Left ventricle myocardium superior (tissue), 1 donor: ENCODE data around the gene RNF126. TPM values are rescaled to one million over a fixed set of nuclear protein-coding genes. Genes with fewer than 3 reads are reported as not detected.

Source experiments
- ATAC-seq: fragments of 200-7000 bp; cut with Tn5 transposase; one replicate; pipeline ENCODE4 v1.9.1; 2020; ENCODE audit warnings: mild to moderate bottlenecking, moderate library complexity
- DNase-seq: peaks from one replicate; pipeline ENCODE4 v3.0.0-alpha.2; 2020
- intact Hi-C: fragments of 100-400 bp; cut with micrococcal nuclease; formaldehyde crosslinking; loops from one replicate; pipeline ENCODE4 v1.11.0; 2022
- total RNA-seq: library from RNA; stranded (reverse); fragmentation: NEBNext Ultra II Directional; extraction: Animal tissue kit (Norgen Biotek cat#: 25700); gene quantifications from one replicate; pipeline ENCODE4 v1.2.1, GENCODE V29; 2021
- donor health status: DM: no; HTN: yes; CAD: no; lungs with severe emphysema.

Gene RNF126
- total RNA-seq, 1 donor from 2014 or later, result 24.4 TPM

- ATAC-seq, result no peak
- DNase-seq, result no peak
- intact Hi-C loops, result no loop called here
Measured at GRCh38 chr19:687569-688166, 24.7 kb upstream of the RNF126 start.

GRCh38 chr19:686589-687297, 23.7 kb upstream of the RNF126 start:
- intact Hi-C loops, result no loop called here
- DNase-seq (no peak), ATAC-seq (no peak)

DNA sequence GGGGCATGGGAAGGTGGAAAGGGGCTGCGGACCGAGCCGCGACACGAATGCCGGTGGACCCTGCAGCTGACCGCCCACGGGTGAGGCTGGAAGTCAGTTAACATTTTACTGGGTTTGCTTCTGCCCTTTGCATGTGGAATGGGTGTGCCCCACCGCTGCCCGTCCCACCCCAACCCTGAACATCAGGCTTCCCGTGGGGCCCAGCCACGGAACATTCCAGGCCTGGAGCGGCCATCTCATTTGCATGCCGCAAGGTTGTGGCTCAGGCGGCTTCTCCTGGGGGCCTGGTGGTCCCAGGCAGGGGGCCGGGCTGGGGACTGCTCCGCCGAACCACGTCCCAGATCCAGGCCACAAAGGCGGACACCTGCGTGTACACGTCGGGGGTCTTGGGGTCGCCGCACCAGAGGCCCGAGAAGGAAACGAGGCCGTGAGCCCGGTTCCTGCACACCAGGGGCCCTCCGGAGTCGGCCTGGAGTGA, 22.5 kb upstream of the RNF126 start:
- intact Hi-C loops, result no loop called here
- ATAC-seq (no peak), DNase-seq (no peak)

DNA sequence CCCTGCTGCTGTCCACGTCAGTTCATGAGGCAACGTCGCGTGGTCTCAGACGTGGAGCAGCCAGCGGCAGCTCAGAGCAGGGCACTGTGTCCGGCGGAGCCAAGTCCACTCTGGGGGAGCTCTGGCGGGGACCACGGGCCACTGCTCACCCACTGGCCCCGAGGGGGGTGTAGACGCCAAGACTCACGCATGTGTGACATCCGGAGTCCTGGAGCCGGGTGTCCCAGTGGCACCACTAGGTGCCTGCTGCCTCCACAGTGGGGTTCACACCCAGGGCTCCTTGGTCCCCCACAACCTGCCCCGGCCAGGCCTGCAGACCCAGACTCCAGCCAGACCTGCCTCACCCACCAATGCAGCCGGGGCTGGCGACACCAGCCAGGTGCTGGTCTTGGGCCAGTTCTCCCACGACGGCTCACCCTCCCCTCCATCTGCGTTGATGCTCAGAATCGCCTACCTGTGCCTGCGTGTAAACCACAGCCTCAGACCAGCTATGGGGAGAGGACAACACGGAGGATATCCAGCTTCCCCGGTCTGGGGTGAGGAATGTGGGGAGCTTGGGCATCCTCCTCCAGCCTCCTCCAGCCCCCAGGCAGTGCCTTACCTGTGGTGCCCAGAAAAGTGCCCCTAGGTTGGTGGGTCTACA, 19.8 kb upstream of the RNF126 start:
- no peak for ATAC-seq
- no peak for DNase-seq
- intact Hi-C loops, result no loop called here

GRCh38 chr19:681029-682019, 18.3 kb upstream of the RNF126 start:
- ATAC-seq (no peak), DNase-seq (peak; percentile 91)
- intact Hi-C loops, result no loop called here

GRCh38 chr19:680287-681028, 17.4 kb upstream of the RNF126 start:
- DNase-seq (peak; percentile 100), ATAC-seq (peak; percentile 82)
- intact Hi-C loops, result no loop called here

DNA sequence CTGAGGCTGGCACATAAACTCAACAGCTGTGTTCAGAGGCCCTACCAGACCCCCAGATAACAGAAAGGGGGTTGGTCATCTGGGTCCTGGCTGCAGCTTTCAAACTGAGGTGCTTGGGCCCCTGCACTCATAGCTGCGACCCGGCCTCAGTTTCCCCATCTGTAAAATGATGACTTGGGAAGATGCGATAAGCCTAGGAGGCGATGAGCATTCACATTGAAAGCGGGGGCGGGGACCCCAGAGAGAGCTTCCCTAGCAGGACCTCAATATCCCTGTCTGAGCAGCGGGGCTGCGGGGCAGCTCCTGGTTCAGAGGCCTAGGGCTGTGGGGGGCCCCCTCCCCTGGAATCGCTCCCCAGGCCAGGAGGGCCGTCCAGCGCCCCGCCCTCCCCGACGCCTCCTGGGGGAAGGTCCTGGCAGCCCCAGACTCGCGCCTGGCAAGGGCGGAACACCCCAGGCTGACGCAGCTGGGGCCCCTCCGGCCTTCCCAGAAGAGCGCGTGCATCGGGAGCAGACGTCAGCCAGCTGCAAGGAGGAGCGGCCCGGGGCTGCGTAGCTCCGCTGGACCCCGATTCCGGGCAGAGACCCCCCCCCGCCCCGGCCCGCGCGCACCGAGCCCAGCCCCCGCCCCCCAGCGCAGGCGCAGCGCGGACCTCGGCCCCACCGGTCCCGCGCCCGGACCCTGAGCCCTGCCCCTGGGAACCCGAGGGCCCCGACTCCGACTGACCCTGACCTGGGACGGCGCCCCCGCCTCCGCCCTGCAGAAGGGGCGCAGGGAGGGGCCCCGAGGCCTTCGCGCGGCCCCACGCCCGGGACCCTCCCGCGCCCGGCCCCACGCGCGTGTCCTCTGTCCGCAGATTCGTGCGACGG, 16.6 kb upstream of the RNF126 start:
- ATAC-seq (peak; percentile 17), DNase-seq (peak; percentile 82)
- intact Hi-C loops, result no loop called here

DNA sequence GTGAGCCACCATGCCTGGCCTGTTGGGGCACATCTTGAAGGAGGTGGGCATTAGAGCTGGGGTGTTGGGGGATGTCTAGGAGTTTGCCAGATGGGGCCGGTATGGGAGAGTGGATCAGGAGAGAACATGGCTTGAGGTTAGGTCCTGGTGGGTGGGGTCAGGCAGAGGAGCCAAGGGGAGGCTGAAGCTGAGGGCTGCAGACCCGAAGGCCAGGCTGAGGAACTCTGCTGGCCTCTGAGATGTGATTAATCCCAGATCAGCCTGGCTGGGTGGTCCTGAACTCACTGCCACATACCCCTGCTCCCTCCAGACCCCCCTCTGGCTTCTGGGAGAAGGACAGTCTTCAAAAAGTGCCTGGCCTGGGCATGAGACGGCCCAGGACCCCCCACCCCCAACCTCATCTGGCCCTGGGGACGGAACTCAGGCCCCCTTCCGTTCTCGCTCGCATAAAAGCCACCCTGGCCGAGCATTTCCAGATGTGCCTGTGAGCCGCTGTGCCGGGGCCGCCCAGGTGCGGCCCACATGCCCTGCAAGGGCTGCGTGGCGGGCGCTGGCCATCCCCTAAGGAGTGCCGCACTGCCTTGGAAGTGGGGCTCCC, 15.9 kb upstream of the RNF126 start:
- ATAC-seq, result no peak
- intact Hi-C loops, result no loop called here
- no peak for DNase-seq

DNA sequence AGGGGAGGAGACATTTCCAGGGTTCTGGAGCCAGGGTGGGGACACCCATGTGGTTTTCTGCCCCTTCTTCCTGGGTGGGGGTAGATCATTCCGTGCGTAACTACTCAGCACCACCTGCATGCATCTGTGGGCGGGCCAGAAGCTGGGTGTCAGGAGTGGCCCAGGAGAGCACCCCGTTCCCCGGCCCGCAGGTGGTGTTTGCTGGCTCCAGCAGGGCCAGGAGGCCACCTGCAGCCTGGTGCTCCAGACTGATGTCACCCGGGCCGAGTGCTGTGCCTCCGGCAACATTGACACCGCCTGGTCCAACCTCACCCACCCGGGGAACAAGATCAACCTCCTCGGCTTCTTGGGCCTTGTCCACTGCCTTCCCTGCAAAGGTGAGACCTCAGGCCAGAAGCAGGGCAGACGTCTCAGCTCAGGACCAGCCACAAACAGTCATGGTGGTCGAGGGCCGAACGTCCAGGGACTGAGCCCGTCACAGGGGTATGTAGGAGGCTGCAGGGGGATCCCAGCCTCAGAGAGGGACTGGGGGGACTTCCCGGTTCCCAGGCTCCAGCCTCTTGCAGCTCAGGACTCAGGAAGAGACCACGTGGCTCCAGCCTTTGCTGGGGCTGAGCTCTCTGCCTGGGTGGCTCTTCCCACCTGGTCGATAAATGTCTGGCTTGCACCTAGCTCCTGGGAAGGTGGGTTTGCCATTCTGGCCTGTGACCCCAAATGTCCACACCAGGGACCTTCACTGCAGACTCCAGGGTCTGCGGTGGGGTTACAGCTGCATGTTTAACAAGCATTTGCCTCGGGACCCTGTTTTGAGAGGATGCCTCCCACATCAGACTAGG, 14.8 kb upstream of the RNF126 start:
- intact Hi-C loops, result no loop called here
- ATAC-seq (no peak), DNase-seq (no peak)

DNA sequence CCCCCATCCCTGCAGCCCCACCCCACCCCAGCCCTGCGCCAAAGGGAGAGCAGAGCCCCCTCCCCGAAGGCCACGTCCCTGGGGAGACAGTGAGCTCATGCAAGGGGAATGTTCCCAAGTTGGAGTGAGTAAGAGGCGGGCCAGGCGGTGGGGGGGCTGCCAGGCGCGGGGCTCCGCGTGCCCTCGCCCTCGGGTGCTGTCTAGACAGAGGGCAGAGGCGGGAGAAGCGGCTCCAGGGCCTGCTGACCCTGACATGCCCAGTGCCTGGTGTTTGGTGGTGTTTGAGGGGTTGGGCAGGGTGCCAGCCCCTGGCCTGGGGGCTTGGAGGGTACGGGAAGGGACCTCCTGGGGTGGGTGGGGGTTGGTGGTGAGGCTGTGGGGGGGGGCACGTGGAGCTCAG, 14.2 kb upstream of the RNF126 start:
- ATAC-seq (peak; percentile 37), DNase-seq (peak; percentile 85)
- intact Hi-C loops, result no loop called here

GRCh38 chr19:676339-677105, 13.5 kb upstream of the RNF126 start, which contains the start of gene FSTL3:
Gene FSTL3 (plus strand): TSS chr19:676392. CDS start chr19:676424, 32 bp downstream.
- peak; percentile 79 for DNase-seq
- intact Hi-C loops, result no loop called here
- ATAC-seq, result no peak

- intact Hi-C loops, result no loop called here
- DNase-seq (no peak), ATAC-seq (peak; percentile 6)
Measured at GRCh38 chr19:676007-676338, 13.0 kb upstream of the RNF126 start.

GRCh38 chr19:674282-675151, 11.5 kb upstream of the RNF126 start:
- DNase-seq (peak; percentile 73), ATAC-seq (peak; percentile 3)
- intact Hi-C loops, result no loop called here

DNA sequence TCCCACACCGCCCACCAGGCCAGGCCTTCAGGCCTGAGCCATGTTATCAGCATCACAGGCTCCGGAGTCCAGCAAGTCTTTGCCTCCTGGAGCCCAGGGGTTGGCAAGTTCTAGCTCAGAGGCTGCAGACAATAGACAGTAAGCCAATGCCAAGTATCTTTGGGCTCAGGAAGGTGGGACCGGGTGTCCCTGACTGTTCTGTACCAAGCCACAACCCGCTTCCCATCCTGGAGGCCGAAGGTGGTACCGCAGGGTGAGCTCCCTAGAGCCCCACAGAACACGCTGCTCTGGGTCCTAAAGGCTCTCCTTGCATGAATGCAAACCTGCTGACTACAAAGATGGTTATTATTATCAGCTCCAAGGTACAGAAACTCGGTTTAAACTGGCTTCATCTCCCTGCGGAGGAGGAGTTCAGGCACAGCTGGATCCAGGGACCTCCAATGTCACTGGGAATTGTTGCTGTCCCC, 7.6 kb upstream of the RNF126 start:
- intact Hi-C loops, result no loop called here
- ATAC-seq, result no peak
- DNase-seq, result no peak
